Thyroid gland (tissue), 4 donors: ENCODE data around the gene ZDHHC9.
"Not testable (repeated sequence)": the region's sequence is repeated elsewhere in the genome, so short reads cannot be mapped to it uniquely, and the experiment has no call there.

Experiments
- CTCF ChIP-seq, 6 experiments: fragments of 200-600 bp in 3 of 6; fragments of 450-650 bp in 3 of 6; sonication (generic) in 3 of 6; IDR thresholded peaks; one replicate each; pipeline ENCODE4 v1.5.1; 2016 to 2019; ENCODE audit warnings: antibody characterized with exemption in 6 of 6, mild to moderate bottlenecking in 2 of 6, inconsistent platforms in 1 of 6, moderate library complexity in 1 of 6
- POLR2A ChIP-seq, 2 donors: fragments of 450-650 bp; IDR thresholded peaks; one replicate each; pipeline ENCODE4 v1.6.1; 2017; ENCODE audit warnings: antibody characterized with exemption in 2 of 2, mild to moderate bottlenecking in 2 of 2, moderate library complexity in 1 of 2

- TF ChIP-seq CTCF, POLR2A (IDR thresholded peaks at IDR 0.05): not testable (repeated sequence)
Measured at GRCh38 chrX:129851825-129852224, 8.1 kb upstream of the ZDHHC9 start.
